GM12875 (cell line): ENCODE measurements around the gene FAM89A.

Source experiments
- H3K4me3 ChIP-seq: one replicate; pipeline ENCODE4 v1.5.1; 2011; ENCODE audit warnings: low read depth, low read length, control low read depth
- CTCF ChIP-seq: IDR thresholded peaks from 2 replicates; pipeline ENCODE4 v1.5.1; 2011; ENCODE audit warnings: low read depth, mild to moderate bottlenecking, control low read depth, inconsistent platforms, low read length, moderate library complexity, borderline replicate concordance; ENCODE audit not compliant: insufficient read depth

Gene FAM89A

DNA sequence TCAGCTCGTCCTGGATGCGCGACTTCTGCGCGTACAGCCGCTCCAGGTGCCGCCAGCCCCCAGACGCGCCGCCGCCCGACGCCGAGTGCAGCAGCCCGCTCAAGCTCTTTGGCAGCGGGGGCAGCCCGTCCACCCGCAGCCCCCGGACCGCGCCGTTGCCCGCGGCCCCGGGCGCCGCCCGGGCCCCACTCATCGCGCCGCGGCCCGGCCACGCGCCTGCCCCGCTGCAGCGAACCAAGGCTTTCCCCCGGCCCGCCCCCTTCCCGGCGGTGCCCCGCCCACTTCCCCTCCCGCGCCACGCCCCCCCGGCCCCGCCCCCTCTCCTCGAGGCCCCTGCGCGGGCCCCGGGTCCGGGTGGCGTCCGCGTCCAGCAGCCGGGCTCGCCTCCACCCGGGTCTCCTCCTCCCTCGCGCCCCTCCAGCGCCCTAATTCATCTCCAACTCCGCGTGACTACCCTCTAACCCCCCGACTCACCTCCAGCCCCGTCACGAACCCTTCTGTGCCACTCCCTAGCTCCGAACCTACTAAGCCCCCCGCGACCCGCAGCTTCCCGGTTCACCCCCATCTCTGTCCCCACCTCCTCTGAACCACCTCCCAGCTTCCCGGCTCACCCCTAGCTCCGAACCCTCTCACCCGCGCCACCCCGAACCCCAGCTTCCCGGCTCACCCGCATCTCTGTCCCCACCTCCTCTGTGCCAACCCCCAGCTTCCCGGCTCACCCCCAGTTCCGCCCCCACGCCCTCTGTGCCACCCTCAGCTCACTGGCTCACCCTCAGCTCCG, at the start of gene FAM89A:
FAM89A (minus strand) TSS at position 236 of the 781 bp plus-strand sequence; CDS start at position 193, 43 bp downstream.
- TF ChIP-seq CTCF, result no peak
- peak within 1 kb of the TSS; percentile 45 for H3K4me3 ChIP-seq

GRCh38 chr1:231084353-231084752, 44.3 kb upstream of the FAM89A start:
- TF ChIP-seq CTCF, result no peak
- no peak overlapping the region for H3K4me3 ChIP-seq

GRCh38 chr1:231079163-231079562, 39.1 kb upstream of the FAM89A start:
- TF ChIP-seq CTCF, result no peak
- H3K4me3 ChIP-seq, result no peak overlapping the region

- no peak for TF ChIP-seq CTCF
- no peak overlapping the region for H3K4me3 ChIP-seq
Observed at GRCh38 chr1:231078250-231078649, 38.2 kb upstream of the FAM89A start.

GRCh38 chr1:231076802-231077201, 36.7 kb upstream of the FAM89A start:
- no peak overlapping the region for H3K4me3 ChIP-seq
- no peak for TF ChIP-seq CTCF

DNA sequence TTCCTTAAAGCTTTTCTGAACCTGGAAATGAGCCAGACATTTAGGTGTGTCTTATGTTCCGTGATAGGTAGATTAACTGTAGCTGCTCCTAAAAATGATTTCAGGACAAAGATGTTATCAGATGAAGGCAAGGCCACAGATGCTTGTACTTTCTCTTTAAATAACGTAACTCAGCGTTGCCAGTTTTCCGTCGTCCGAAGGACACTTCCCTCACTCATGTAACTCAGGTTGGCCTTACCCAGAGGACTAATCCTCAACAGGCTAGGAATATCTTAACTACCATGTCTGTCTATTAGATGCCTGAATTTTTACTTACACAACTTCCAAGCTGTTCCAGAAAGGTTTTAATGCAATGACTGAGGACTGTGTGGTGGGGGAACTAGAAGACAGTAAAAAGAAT, 35.4 kb upstream of the FAM89A start:
- H3K4me3 ChIP-seq, result no peak overlapping the region
- TF ChIP-seq CTCF, result no peak

GRCh38 chr1:231075020-231075419, 35.0 kb upstream of the FAM89A start:
- no peak for TF ChIP-seq CTCF
- H3K4me3 ChIP-seq, result no peak overlapping the region
